ENCODE measurements around the gene SAMSN1.

- TF ChIP-seq NRF1 (IDR thresholded peaks at IDR 0.05; ENCODE audit: low read depth, low read length) (no peak), CTCF (IDR thresholded peaks at IDR 0.05) (no peak), SMC3 (IDR thresholded peaks at IDR 0.05; ENCODE audit: low read depth, low read length) (no peak), TAF1 (IDR thresholded peaks at IDR 0.05; ENCODE audit: borderline replicate concordance, low read depth, low read length) (no peak), EP300 (IDR thresholded peaks at IDR 0.05; ENCODE audit: borderline replicate concordance in 1 of 2, low read depth in 1 of 2, low read length in 1 of 2) (no peak), JUND (IDR thresholded peaks at IDR 0.05) (no peak), REST (IDR thresholded peaks at IDR 0.05; ENCODE audit: low read depth, low read length) (no peak), MXI1 (IDR thresholded peaks at IDR 0.05; ENCODE audit: low read depth, low read length) (no peak)
Observed at GRCh38 chr21:14526199-14526598, 19.9 kb downstream of the SAMSN1 start.

All from SK-N-SH (cell line).